Measurements from ENCODE around the gene SGTA.

SGTA gene

GRCh38 chr19:2750808-2751437 is 32.1 kb downstream of the SGTA start:
- DNase-seq (ENCODE audit: low read depth), result no peak
- H3K4me3 ChIP-seq (ENCODE audit: low read depth, low read length), result no peak overlapping the region
- TF ChIP-seq CTCF (conservative IDR thresholded peaks at IDR 0.05; ENCODE audit: low read depth, low read length), result no peak

DNA sequence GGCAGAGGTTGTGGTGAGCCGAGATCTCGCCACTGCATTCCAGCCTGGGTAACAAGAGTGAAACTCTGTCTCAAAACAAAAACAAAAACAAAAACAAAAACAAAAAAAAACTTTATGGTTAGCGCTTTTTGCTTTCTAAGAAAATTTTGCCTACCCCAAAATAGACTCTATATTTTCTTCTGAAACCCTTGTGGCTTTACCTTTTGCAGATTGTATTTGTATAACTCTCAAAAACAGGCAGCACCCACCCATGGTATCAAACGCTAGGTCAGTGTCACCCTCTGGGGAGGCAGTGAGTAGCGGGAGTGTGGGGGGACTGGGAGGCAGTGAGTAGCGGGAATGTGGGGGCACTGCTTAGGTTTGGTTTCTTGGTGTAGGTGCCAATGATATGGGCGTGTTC is 35.7 kb downstream of the SGTA start:
- no peak overlapping the region for H3K4me3 ChIP-seq (ENCODE audit: low read depth, low read length)
- DNase-seq (ENCODE audit: low read depth), result no peak
- no peak for TF ChIP-seq CTCF (conservative IDR thresholded peaks at IDR 0.05; ENCODE audit: low read depth, low read length)

DNA sequence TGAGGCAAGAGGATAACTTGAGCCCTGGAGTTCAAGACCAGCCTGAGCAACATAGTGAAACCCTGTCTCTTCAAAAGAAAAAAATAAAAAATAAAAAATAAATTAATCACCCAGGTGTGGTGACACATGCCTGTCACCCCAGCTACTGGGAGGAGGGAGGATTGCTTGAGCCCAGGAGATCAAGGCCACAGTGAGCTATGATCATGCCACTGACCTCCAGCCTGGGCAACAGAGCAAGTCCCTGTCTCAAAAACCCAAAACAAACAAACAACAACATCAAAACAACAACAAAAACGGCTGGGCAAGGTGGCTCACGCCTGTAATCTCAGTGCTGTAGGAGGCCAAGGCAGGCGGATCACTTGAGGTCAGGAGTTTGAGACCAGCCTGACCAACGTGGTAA is 39.0 kb downstream of the SGTA start:
- no peak for DNase-seq (ENCODE audit: low read depth)
- no peak overlapping the region for H3K4me3 ChIP-seq (ENCODE audit: low read depth, low read length)
- TF ChIP-seq CTCF (conservative IDR thresholded peaks at IDR 0.05; ENCODE audit: low read depth, low read length), result no peak

DNA sequence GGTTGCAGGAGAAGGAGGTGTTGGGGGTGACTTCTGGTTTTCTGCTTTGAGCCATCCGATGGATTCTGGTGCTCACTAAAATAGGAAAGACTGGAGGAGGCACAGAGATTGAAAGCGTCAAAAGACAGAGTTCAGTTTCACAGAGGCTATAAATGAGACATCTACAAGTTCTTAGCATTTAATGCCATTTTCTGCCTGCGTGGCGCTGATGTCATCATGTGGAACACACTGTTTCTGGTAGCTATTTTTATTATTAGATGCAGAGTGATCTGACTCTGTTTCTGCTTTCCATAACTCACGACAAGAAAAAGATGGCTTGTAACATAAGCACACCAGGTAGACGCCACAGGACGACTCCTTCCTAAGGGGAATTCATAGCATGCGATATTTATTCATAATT is 40.0 kb downstream of the SGTA start:
- H3K4me3 ChIP-seq (ENCODE audit: low read depth, low read length), result no peak overlapping the region

DNA sequence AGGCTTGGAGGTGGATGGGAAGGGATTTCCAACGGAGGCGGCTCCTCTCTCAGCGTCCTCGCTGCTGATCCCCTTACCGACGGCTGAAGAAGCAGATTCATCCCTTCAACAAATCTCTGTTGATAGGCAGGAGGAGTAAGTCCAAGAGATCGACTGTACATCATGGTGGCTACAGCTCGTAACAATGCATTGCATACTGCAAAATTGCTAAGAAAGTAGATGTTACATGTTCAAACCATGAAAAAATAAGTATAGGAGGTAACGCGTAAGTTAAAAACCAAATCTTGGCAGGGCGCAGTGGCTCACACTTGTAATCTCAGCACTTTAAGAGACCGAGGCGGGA is 42.8 kb downstream of the SGTA start:
- no peak for TF ChIP-seq CTCF (conservative IDR thresholded peaks at IDR 0.05; ENCODE audit: low read depth, low read length)
- no peak for DNase-seq (ENCODE audit: low read depth)
- H3K4me3 ChIP-seq (ENCODE audit: low read depth, low read length), result no peak overlapping the region

More for the DNA sequence above, 40.0 kb downstream of the SGTA start:
- TF ChIP-seq CTCF (conservative IDR thresholded peaks at IDR 0.05; ENCODE audit: low read depth, low read length), result no peak
- DNase-seq (ENCODE audit: low read depth), result no peak

GRCh38 chr19:2739602-2740313 is 43.3 kb downstream of the SGTA start, which contains the start of gene SLC39A3:
Gene SLC39A3, minus strand, starts transcription at chr19:2740017. Its CDS starts 2,760 bp downstream, at chr19:2737257.
- peak within 1 kb of the TSS; percentile 72 for H3K4me3 ChIP-seq (ENCODE audit: low read depth, low read length)
- peak; percentile 99 for DNase-seq (ENCODE audit: low read depth)
- peak; percentile 33 for TF ChIP-seq CTCF (conservative IDR thresholded peaks at IDR 0.05; ENCODE audit: low read depth, low read length)

All from choroid plexus epithelial cell (primary cell).